ENCODE results near the gene KRTAP5-10. TPM values are rescaled to one million over a fixed set of nuclear protein-coding genes. Genes with fewer than 3 reads are reported as not detected.

Gene KRTAP5-10
- total and polyA plus RNA-seq, 2 donors (not counting 3 experiments of a cell fraction or from before 2014, with no cell fraction given): not detected

- Histone ChIP-seq H3K4me2 (ENCODE audit: insufficient read depth, low read length) (no peak overlapping the region), H3K9me1 (replicated peaks; ENCODE audit: control insufficient read depth, extremely low read depth, insufficient read depth, low read length) (no peaks in the 10 kb centered on the region), H3K4me1 (ENCODE audit: control insufficient read depth, extremely low read depth, insufficient read depth, low read length) (no peaks in the 10 kb centered on the region), H2AFZ (ENCODE audit: low read depth, low read length) (no peak overlapping the region), H3K9me3 (replicated peaks; ENCODE audit: control insufficient read depth, insufficient read depth, low read length) (no peaks in the 10 kb centered on the region), H3K9ac (replicated peaks; ENCODE audit: extremely low read depth, insufficient read depth, low read length) (no peak overlapping the region), H3K79me2 (ENCODE audit: control insufficient read depth, insufficient read depth, low read length) (no peaks in the 10 kb centered on the region), H3K27me3 (ENCODE audit: control insufficient read depth in 2 of 2, insufficient read depth in 2 of 2, low read length in 2 of 2) (no peaks in the 10 kb centered on the region), H3K4me3 (replicated peaks in 1 of 3; ENCODE audit: insufficient read depth in 1 of 3, low read depth in 1 of 3, low read length in 3 of 3) (no peak overlapping the region), H3K27ac (ENCODE audit: insufficient read depth, low read depth, low read length) (no peak overlapping the region), H3K36me3 (ENCODE audit: control insufficient read depth in 2 of 2, extremely low read depth in 1 of 2, insufficient read depth in 2 of 2, low read length in 2 of 2) (no peaks in the 10 kb centered on the region), H4K20me1 (replicated peaks; ENCODE audit: control insufficient read depth, extremely low read depth, insufficient read depth, low read length) (no peaks in the 10 kb centered on the region)
- FAIRE-seq (no peak), DNase-seq (ENCODE audit: low read depth, low spot score) (no peak)
- CTCF ChIA-PET: no interaction called here
- no TSS peak for BruUV-seq (replicated peaks)
- dilution Hi-C loops (cut with MboI; ENCODE audit: extremely low pct_ligation_motif_present, low sequenced_read_pairs) (no loop called here), intact Hi-C loops (cut with micrococcal nuclease) (no loop called here)
- no peak for TF ChIP-seq MYC (IDR thresholded peaks at IDR 0.05; ENCODE audit: low read depth, low read length)
- TF ChIP-seq GATA2 (IDR thresholded peaks at IDR 0.05; ENCODE audit: insufficient read depth, insufficient read length, low read depth, low read length): no peak
- no peak for TF ChIP-seq JUN (IDR thresholded peaks at IDR 0.05; ENCODE audit: borderline replicate concordance, insufficient read depth, insufficient read length, low read depth)
- no peak for TF ChIP-seq EZH2 (IDR thresholded peaks at IDR 0.05; ENCODE audit: borderline replicate concordance, low read depth, low read length, severe bottlenecking)
- TF ChIP-seq POLR2AphosphoS5 (IDR thresholded peaks at IDR 0.05; ENCODE audit: insufficient read depth, low read depth, low read length): no peak
- TF ChIP-seq POLR2A (IDR thresholded peaks at IDR 0.05; ENCODE audit: low read depth, low read length): no peak
- TF ChIP-seq, protein P1, sequence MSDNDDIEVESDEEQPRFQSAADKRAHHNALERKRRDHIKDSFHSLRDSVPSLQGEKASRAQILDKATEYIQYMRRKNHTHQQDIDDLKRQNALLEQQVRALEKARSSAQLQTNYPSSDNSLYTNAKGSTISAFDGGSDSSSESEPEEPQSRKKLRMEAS (IDR thresholded peaks at IDR 0.05; ENCODE audit: insufficient read depth, insufficient read length): no peak
- no peak for TF ChIP-seq FOS (IDR thresholded peaks at IDR 0.05; ENCODE audit: borderline replicate concordance, insufficient read depth, low read length)
- TF ChIP-seq, protein P2, sequence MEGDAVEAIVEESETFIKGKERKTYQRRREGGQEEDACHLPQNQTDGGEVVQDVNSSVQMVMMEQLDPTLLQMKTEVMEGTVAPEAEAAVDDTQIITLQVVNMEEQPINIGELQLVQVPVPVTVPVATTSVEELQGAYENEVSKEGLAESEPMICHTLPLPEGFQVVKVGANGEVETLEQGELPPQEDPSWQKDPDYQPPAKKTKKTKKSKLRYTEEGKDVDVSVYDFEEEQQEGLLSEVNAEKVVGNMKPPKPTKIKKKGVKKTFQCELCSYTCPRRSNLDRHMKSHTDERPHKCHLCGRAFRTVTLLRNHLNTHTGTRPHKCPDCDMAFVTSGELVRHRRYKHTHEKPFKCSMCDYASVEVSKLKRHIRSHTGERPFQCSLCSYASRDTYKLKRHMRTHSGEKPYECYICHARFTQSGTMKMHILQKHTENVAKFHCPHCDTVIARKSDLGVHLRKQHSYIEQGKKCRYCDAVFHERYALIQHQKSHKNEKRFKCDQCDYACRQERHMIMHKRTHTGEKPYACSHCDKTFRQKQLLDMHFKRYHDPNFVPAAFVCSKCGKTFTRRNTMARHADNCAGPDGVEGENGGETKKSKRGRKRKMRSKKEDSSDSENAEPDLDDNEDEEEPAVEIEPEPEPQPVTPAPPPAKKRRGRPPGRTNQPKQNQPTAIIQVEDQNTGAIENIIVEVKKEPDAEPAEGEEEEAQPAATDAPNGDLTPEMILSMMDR (IDR thresholded peaks at IDR 0.05; ENCODE audit: extremely low read depth in 1 of 2, insufficient read depth in 1 of 2, low read depth in 1 of 2, low read length in 2 of 2): no peak
- POLR2A ChIA-PET: no interaction called here
Measured at GRCh38 chr11:71527576-71528210, 37.7 kb upstream of the KRTAP5-10 start.
